Left colon (tissue), 2 donors: Measurements from ENCODE around the gene C3orf70. TPM values are rescaled to one million over a fixed set of nuclear protein-coding genes. Genes with fewer than 3 reads are reported as not detected.
A peak's percentile ranks its signal among the peaks of the same experiment; 100 is the strongest.
"Not testable (repeated sequence)": the region's sequence is repeated elsewhere in the genome, so short reads cannot be mapped to it uniquely, and the experiment has no call there.

Source experiments
- ATAC-seq: fragments of 200-7000 bp; cut with Tn5 transposase; one replicate; pipeline ENCODE4 v1.9.1; 2020; ENCODE audit warnings: mild to moderate bottlenecking, moderate library complexity
- DNase-seq, 2 donors: peaks; one replicate each; pipeline ENCODE4 v3.0.0-alpha.2; 2020
- intact Hi-C, 2 donors: fragments of 100-400 bp; cut with DNase I in 1 of 2; cut with micrococcal nuclease in 1 of 2; formaldehyde crosslinking; loops; one replicate each; pipeline versions ENCODE4 v1.11.2 to v1.14.0; 2022; cut with DNase I, micrococcal nuclease
- total RNA-seq, 2 donors: library from RNA; stranded (reverse); fragmentation: NEBNext Ultra II Directional; extraction: Animal tissue kit (Norgen Biotek cat#: 25700); gene quantifications; one replicate each; pipeline ENCODE4 v1.2.1, GENCODE V29; 2021
- donor health status: DM: no; HTN: no; CAD: no.
- donor health status: DM: yes; HTN: yes; CAD: no.

C3orf70 gene
- total RNA-seq, 2 donors from 2014 or later: 13.7 to 15.6 TPM

GRCh38 chr3:185153171-185153771, 411 bp upstream of the C3orf70 start:
- DNase-seq (peak in 1 of 2 donors; percentile 40), ATAC-seq (peak; percentile 54)
- intact Hi-C loops: no loop called here

DNA sequence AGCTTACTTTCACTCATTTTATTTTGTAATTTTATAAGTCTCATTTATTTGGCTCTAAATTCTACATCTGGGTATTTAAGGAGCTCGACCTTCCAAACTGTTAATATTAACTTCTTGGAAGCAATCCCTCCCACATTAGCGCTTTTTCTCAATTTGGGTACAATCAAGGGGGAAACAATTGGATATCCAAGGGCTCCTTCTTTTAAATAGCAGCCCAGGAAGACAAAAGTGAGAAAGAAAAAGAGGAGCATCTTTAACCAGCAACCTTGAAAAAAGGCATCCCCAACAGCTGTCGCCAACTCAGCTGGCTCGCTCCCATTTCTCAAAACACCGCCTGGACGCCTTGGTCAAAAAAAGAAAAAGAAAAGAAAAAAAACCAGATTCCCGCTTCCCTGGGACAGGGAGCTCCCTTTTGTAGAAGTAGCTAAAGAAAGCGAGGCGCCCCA, 873 bp downstream of the C3orf70 start:
- intact Hi-C loops: no loop called here
- DNase-seq: no peak
- ATAC-seq: no peak

GRCh38 chr3:185151101-185151963, 1.5 kb downstream of the C3orf70 start:
- DNase-seq (no peak), ATAC-seq (no peak)
- intact Hi-C loops: no loop called here

GRCh38 chr3:185150561-185150960, 2.3 kb downstream of the C3orf70 start:
- intact Hi-C loops: no loop called here
- ATAC-seq (no peak), DNase-seq (no peak)

DNA sequence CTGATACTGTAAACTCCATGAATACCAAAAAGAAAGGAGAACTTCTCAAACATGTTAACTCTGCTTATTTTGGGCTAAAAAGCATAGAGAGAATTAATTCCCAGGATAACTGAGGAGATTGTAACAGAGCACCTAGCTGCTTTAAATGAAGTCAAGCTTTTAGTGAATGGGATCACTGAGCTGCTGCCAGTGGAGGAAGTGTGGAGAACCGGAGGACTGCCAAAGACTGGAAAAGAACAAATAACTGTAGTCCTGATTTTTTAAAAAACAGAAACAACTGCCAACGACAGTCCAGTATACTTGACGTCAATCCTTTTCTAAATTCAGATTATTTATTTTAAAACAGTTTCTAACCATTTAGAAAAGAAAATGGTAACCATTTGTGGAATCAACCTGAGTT, 3.3 kb downstream of the C3orf70 start:
- ATAC-seq: no peak
- intact Hi-C loops: no loop called here
- DNase-seq: no peak

GRCh38 chr3:185145511-185145910, 7.3 kb downstream of the C3orf70 start:
- no peak for DNase-seq
- ATAC-seq: no peak
- intact Hi-C loops: no loop called here

DNA sequence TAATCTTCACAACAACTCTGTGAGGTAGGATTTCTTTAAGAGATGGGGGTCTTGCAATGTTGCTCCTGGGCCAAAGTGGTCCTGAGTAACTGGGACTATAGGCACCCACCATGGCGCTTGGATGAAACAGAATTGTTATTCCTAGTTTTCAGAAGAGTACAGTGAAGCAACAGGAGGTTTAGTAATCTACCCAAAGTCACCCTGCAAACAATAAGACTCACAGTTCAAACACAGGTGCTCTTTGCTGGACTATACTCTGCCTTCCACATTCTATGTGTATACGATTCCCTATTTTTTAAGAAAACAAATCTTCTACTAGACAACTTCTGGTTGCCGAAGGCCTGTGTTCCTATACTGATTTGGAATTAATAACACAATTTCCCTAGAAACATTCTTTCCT, 8.1 kb downstream of the C3orf70 start:
- intact Hi-C loops: no loop called here
- DNase-seq: no peak
- no peak for ATAC-seq

DNA sequence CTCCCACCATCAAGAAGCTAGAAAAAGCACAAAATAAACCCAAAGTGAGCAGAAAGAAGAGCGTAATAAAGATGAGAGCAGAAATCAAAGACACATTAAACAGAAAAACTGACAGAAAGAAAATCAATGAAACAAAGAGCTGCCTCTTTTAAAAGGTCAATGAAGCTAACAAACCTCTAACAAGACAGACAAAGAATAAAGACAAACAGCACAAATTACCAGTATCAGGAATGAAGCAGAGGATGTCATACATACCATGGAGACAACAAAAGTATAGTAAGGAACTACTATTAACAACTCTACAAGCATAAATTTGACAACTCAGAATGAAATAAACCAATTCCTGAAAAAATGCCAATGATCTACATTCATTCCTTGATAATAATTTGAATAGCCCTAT, 15.0 kb downstream of the C3orf70 start:
- intact Hi-C loops: no loop called here
- no peak for DNase-seq

GRCh38 chr3:185134509-185134908, 18.4 kb downstream of the C3orf70 start:
- peak; percentile 52 for ATAC-seq
- intact Hi-C loops: no loop called here
- DNase-seq: no peak

More for the DNA sequence above, 15.0 kb downstream of the C3orf70 start:
- no peak for ATAC-seq

DNA sequence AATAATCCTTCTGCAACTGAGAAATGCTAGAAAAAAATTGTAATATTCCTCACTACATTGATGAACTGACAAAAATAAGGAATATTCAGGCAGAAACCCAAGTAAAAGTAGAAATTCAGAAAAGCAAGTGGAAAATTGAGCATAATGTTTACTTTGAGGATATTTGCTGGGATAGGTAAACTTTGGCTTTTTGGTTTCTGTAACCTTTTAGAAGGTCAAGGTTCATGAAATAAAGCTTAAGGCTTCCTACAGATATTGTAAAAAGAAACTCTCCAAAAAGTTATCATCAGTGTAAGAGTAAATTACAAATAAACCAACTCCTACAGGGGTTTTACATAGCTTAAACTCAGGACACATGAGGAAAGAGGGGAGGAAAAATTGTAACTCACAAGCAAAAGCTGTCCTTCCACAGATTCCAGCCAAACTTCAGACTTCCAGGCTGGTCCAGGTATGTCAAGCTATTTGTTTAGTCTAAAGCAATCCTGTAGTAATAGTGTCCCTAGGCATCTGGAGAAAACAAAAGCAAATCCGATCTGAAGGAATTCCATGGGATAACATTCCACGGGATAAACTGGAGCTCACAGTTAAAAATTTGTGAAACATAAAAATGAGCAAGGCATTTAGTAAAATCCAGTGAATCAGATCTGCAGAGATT, 21.1 kb downstream of the C3orf70 start:
- DNase-seq (no peak), ATAC-seq (no peak)
- intact Hi-C loops: no loop called here

DNA sequence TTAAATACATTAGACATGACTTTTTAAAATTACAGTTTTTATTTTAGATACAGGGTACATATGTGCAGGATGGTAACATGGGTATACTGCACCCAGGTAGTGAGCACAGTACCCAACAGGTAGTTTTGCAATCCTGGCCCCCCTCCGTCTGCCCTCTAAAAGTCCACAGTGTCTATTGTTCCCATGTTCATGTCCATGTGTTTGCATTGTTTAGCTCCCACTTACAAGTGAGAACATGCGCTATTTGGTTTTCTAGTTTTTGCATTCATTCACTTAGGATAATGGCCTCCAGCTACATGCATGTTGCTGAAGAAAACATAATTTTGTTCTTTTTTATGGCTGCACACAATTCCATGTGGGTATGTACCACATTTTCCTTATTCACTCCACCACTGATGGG, 23.8 kb downstream of the C3orf70 start:
- intact Hi-C loops: no loop called here
- no peak for DNase-seq
- ATAC-seq: no peak

- intact Hi-C loops: no loop called here
- no peak for ATAC-seq
Observed at GRCh38 chr3:185126201-185126600, 26.7 kb downstream of the C3orf70 start.

DNA sequence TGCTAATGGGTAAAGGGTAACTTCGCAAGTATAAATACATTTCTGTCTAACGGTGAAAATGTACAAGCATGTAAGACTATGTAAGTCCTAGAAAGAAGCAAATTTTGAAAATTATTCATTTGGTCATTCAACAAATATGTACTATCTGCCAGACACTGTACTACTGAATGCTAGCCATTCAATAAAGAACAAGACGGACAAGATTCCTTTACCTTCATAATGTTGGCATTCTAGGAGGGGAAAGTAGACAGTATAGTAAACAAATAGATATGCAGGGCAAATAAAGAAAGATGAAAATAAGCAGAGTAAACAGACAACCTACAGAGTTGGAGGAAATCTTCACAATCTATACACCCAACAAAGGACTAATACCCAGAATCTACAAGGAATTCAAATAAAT, 32.7 kb downstream of the C3orf70 start:
- intact Hi-C loops: no loop called here
- no peak for ATAC-seq
- no peak for DNase-seq

More at GRCh38 chr3:185126201-185126600, 26.7 kb downstream of the C3orf70 start:
- no peak for DNase-seq

DNA sequence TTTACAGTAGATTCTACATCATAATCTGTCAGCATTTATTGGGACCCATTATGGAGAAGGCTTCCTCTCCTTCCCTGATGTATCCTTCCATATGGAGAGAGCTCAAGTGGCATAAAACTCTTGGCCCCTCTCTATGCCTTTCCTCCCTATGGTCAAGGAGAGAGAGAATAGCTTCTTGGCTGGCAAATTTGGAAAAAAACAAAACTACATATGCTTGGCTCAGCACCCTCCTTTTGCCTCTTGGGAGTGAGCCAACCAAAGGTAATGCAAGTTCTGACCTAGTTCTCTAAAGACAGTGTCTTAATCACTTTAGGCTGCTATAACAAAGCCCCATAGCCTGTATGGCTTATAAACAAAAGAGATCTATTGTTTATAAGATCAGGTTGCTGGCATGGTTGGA, 37.5 kb downstream of the C3orf70 start:
- intact Hi-C loops: no loop called here
- no peak for DNase-seq
- ATAC-seq: no peak

DNA sequence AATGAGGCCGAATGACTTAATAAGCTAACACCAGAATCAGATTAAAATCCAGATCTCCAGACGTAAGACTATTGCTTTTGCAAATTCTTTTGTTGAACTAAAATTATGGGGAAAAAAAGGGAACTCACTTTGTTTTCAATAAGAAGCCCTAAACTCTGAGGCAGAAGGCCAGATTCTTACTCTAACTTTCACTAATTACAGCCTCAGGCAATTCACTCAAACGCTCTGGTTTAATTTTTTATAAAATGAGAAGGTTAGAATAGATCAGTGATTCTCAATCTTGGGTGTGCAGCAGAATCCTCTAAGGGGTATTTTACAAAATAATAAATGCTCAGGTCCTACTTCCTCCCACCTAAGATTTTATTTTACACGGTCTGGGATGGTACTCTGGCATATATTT, 38.1 kb downstream of the C3orf70 start:
- intact Hi-C loops: no loop called here
- no peak for DNase-seq
- no peak for ATAC-seq

GRCh38 chr3:185112186-185112585, 40.7 kb downstream of the C3orf70 start:
- no peak for DNase-seq
- intact Hi-C loops: no loop called here

GRCh38 chr3:185109012-185109411, 43.8 kb downstream of the C3orf70 start:
- ATAC-seq, intact Hi-C loops, DNase-seq: not testable (repeated sequence)

More at GRCh38 chr3:185112186-185112585, 40.7 kb downstream of the C3orf70 start:
- no peak for ATAC-seq

DNA sequence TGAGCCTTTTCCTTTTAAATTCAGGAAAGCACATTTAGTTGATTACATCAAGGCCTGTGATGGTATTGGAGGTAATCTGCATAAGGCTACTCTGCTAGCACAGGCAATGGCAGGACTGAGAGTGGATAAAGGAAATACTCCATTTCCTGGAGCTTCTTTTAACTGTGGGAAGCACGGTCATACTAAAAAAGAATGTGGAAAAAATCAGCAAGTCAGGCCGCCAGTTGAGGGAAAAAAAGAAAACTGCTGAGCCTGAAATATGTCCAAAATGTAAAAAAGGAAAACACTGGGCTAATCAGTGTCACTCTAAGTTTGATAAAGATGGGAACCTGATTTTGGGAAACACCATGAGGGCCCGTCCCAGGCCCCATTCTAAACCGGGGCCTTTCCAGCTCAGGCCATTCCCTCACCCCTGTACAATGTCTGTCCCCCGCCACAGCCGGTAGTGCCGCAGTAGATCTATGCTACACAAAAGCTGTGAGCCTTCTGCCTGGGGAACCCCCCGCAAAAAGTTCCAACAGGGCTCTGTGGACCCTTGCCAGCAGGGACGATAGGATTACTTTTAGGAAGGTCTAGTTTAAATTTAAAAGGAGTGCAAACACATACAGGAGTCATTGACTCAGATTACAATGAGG, 46.5 kb downstream of the C3orf70 start:
- DNase-seq, intact Hi-C loops, ATAC-seq: not testable (repeated sequence)

DNA sequence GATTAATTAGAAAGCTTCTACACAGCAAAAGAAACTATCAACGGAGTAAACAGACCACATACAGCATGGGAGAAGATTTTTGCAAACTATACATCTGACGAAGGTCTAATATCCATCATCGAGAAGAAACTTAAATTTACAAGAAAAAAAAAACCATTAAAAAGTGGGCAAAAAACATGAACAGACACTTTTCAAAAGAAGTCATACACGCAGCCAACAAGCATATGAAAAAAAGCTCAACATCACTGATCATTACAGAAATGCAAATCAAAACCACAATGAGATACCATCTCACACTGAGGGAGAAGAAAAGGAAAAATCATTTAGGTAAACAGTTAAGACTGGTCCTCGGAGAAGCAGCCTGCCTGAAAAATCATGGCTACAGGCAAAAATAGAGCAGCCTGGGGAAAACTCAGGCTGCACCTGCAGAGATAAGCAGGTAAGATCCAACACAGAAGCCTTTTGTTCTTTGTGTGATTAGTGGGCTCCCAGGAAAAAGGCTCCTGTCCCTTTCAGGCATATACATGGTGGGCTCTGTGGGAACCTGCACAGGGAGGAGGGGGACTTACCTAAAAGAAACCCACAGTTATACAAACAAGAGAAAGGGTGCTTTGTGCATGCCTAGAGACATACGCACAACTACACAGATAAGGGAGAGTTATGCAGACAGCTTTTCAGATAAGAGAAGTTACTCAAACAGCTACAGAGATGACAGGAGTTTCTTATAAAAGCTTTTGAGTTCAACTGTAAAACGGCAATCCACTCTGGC, 49.3 kb downstream of the C3orf70 start:
- no peak for DNase-seq
- no peak for ATAC-seq
- intact Hi-C loops: no loop called here
